NK-92 (cell line): ENCODE measurements around the gene CNTROB.
"Not testable (repeated sequence)": the region's sequence is repeated elsewhere in the genome, so short reads cannot be mapped to it uniquely, and the experiment has no call there.

ENCODE experiments used
- DNase-seq: peaks from one replicate; lab custom pipeline; 2025; ENCODE audit not compliant: unreplicated experiment; lab: John Stamatoyannopoulos, UW

Gene CNTROB

GRCh38 chr17:7944326-7944725 lies 12.3 kb downstream of the CNTROB start:
- no peak for DNase-seq

- DNase-seq, result no peak
Measured at GRCh38 chr17:7945651-7946050, 13.6 kb downstream of the CNTROB start.

- DNase-seq, result no peak
Measured at GRCh38 chr17:7946441-7946840, 14.4 kb downstream of the CNTROB start.

- no peak for DNase-seq
Measured at GRCh38 chr17:7947651-7948050, 15.6 kb downstream of the CNTROB start.

- DNase-seq, result no peak
Measured at GRCh38 chr17:7950578-7950977, 18.6 kb downstream of the CNTROB start.

- DNase-seq, result no peak
Measured at GRCh38 chr17:7951143-7951792, 19.3 kb downstream of the CNTROB start.

GRCh38 chr17:7953266-7953665 lies 21.3 kb downstream of the CNTROB start:
- DNase-seq, result not testable (repeated sequence)

GRCh38 chr17:7955414-7956227 lies 23.6 kb downstream of the CNTROB start:
- no peak for DNase-seq

GRCh38 chr17:7956228-7956965 lies 24.4 kb downstream of the CNTROB start:
- DNase-seq, result no peak

GRCh38 chr17:7959503-7960253 lies 27.7 kb downstream of the CNTROB start:
- DNase-seq, result no peak

GRCh38 chr17:7961421-7961820 lies 29.4 kb downstream of the CNTROB start:
- no peak for DNase-seq

GRCh38 chr17:7967751-7968150 lies 35.7 kb downstream of the CNTROB start:
- no peak for DNase-seq

- no peak for DNase-seq
Measured at GRCh38 chr17:7969433-7969832, 37.4 kb downstream of the CNTROB start.

GRCh38 chr17:7971651-7972050 lies 39.6 kb downstream of the CNTROB start:
- DNase-seq, result no peak

GRCh38 chr17:7972131-7972785 lies 40.3 kb downstream of the CNTROB start:
- no peak for DNase-seq

- DNase-seq, result no peak
Measured at GRCh38 chr17:7974638-7975131, 42.7 kb downstream of the CNTROB start.

GRCh38 chr17:7977039-7977438 lies 45.0 kb downstream of the CNTROB start:
- no peak for DNase-seq

- DNase-seq, result no peak
Measured at GRCh38 chr17:7977805-7978204, 45.8 kb downstream of the CNTROB start.

GRCh38 chr17:7982173-7982572 lies 50.2 kb downstream of the CNTROB start:
- no peak for DNase-seq

- DNase-seq, result no peak
Measured at GRCh38 chr17:7982666-7983065, 50.7 kb downstream of the CNTROB start.
